Activated CD4-positive, alpha-beta T cell treated with anti-CD3 and anti-CD28 coated beads, Interleukin-2, Interleukin-6, amounts not matched to agents 100 ng/mL and 50 ng/mL, durations not matched to agents 16 hours and 8 hours (primary cell): ENCODE results near the gene MEIS2.

Experiments used
- DNase-seq: peaks from one replicate; pipeline ENCODE4 v3.0.0-alpha.2; 2020

The MEIS2 gene

GRCh38 chr15:37037850-37038715 lies 62.3 kb downstream of the MEIS2 start:
- DNase-seq = no peak

GRCh38 chr15:37037071-37037655 lies 63.2 kb downstream of the MEIS2 start:
- DNase-seq = no peak

GRCh38 chr15:37034835-37035748 lies 65.3 kb downstream of the MEIS2 start:
- DNase-seq = no peak

- DNase-seq = no peak
Measured at GRCh38 chr15:37034392-37034791, 66.0 kb downstream of the MEIS2 start.

GRCh38 chr15:37032091-37032775 lies 68.1 kb downstream of the MEIS2 start:
- DNase-seq = no peak

- DNase-seq = no peak
Measured at GRCh38 chr15:37031198-37031597, 69.2 kb downstream of the MEIS2 start.

- no peak for DNase-seq
Measured at GRCh38 chr15:37028625-37029296, 71.6 kb downstream of the MEIS2 start.

GRCh38 chr15:37020852-37021251 lies 79.5 kb downstream of the MEIS2 start:
- DNase-seq = no peak

GRCh38 chr15:37019479-37020433 lies 80.6 kb downstream of the MEIS2 start:
- no peak for DNase-seq

GRCh38 chr15:37017031-37017625 lies 83.2 kb downstream of the MEIS2 start:
- no peak for DNase-seq

GRCh38 chr15:37016231-37016630 lies 84.1 kb downstream of the MEIS2 start:
- no peak for DNase-seq

- no peak for DNase-seq
Measured at GRCh38 chr15:37015451-37015850, 84.9 kb downstream of the MEIS2 start.

GRCh38 chr15:37015035-37015434 lies 85.3 kb downstream of the MEIS2 start:
- DNase-seq = no peak

GRCh38 chr15:37014566-37014965 lies 85.8 kb downstream of the MEIS2 start:
- no peak for DNase-seq

- no peak for DNase-seq
Measured at GRCh38 chr15:37014137-37014536, 86.2 kb downstream of the MEIS2 start.

- DNase-seq = no peak
Measured at GRCh38 chr15:37010595-37010994, 89.8 kb downstream of the MEIS2 start.

- DNase-seq = no peak
Measured at GRCh38 chr15:37009288-37009687, 91.1 kb downstream of the MEIS2 start.

- DNase-seq = no peak
Measured at GRCh38 chr15:37008205-37008604, 92.1 kb downstream of the MEIS2 start.

GRCh38 chr15:37007301-37007700 lies 93.0 kb downstream of the MEIS2 start:
- DNase-seq = no peak

GRCh38 chr15:37004981-37005735 lies 95.2 kb downstream of the MEIS2 start:
- DNase-seq = no peak
